ENCODE results near the gene NDUFA5. TPM values are rescaled to one million over a fixed set of nuclear protein-coding genes. Genes with fewer than 3 reads are reported as not detected.

Gene NDUFA5
- total and polyA plus RNA-seq, 3 donors from 2014 or later = 49.2 to 83.3 (median 68.5) TPM

- no peaks in the 10 kb centered on the region for H3K36me3 ChIP-seq (ENCODE audit: low read depth, missing control alignments)
- TF ChIP-seq CTCF (IDR thresholded peaks at IDR 0.05) = peak in 2 of 3 experiments; percentile 10 to 28
- TF ChIP-seq POLR2A (IDR thresholded peaks at IDR 0.05) = no peak
- no peak overlapping the region for H3K4me3 ChIP-seq
- H3K4me1 ChIP-seq = no peaks in the 10 kb centered on the region
- DNase-seq = no peak
- intact Hi-C loops (cut with DNase I; ENCODE audit: low total_unique reads) = no loop called here
- no peak overlapping the region for H3K27ac ChIP-seq
- 86 to 93% methylated on average over 3 of the region's 3 CpGs for WGBS, 2 donors
- no peaks in the 10 kb centered on the region for H3K27me3 ChIP-seq
- H3K9me3 ChIP-seq = no peaks in the 10 kb centered on the region
Observed at GRCh38 chr7:123492485-123492884, 65.1 kb downstream of the NDUFA5 start.

Other genes starting within 250 kb of the NDUFA5 start
- gene IQUB, start 23.2 kb downstream of the NDUFA5 start, total RNA-seq = 10 to 100 TPM; 21.3 to 34.6 TPM
- 49.2 TPM for gene IQUB, start 23.2 kb downstream of the NDUFA5 start, polyA plus RNA-seq (ENCODE audit: insufficient read depth, low read depth, low replicate concordance)
- gene ASB15, start 44.0 kb upstream of the NDUFA5 start, total RNA-seq = 1 to 10 TPM; 1.1 to 2.4 TPM
- 5.7 TPM for gene ASB15, start 44.0 kb upstream of the NDUFA5 start, polyA plus RNA-seq (ENCODE audit: insufficient read depth, low read depth, low replicate concordance)
- gene LMOD2, start 98.0 kb upstream of the NDUFA5 start, total RNA-seq = under 1 TPM; 0.19 to 0.39 TPM
- 3.6 TPM for gene LMOD2, start 98.0 kb upstream of the NDUFA5 start, polyA plus RNA-seq (ENCODE audit: insufficient read depth, low read depth, low replicate concordance)
- gene WASL, start 191.2 kb upstream of the NDUFA5 start, total RNA-seq = 10 to 100 TPM; 62.6 to 69.3 TPM
- 43.3 TPM for gene WASL, start 191.2 kb upstream of the NDUFA5 start, polyA plus RNA-seq (ENCODE audit: insufficient read depth, low read depth, low replicate concordance)

Measured in testis (tissue), 3 donors.